Spleen (tissue), 11 donors: Measurements from ENCODE around the gene CYTH4. TPM values are rescaled to one million over a fixed set of nuclear protein-coding genes. Genes with fewer than 3 reads are reported as not detected.
A peak's percentile ranks its signal among the peaks of the same experiment; 100 is the strongest.

ENCODE experiments used
- DNase-seq: peaks from one replicate; pipeline ENCODE4 v3.0.0-alpha.2; 2020
- H3K27ac ChIP-seq, 8 donors: fragments of 200-600 bp; sonication (generic) in 7 of 8; 1 replicate in 4 of 8; 2 replicates in 4 of 8; pipeline versions ENCODE4 v1.5.0 to v1.8.0; 2016 to 2021; ENCODE audit warnings: inconsistent platforms in 4 of 8, mild to moderate bottlenecking in 4 of 8, moderate library complexity in 1 of 8
- H3K27me3 ChIP-seq, 7 donors: fragments of 200-600 bp; sonication (generic) in 6 of 7; replicated peaks in 1 of 7; 1 replicate in 4 of 7; 2 replicates in 3 of 7; pipeline versions ENCODE4 v1.5.0 to v1.8.0; 2016 to 2021; ENCODE audit warnings: inconsistent platforms in 3 of 7, mild to moderate bottlenecking in 1 of 7
- H3K36me3 ChIP-seq, 6 donors: fragments of 200-600 bp; sonication (generic) in 5 of 6; 1 replicate in 4 of 6; 2 replicates in 2 of 6; pipeline versions ENCODE4 v1.5.0 to v1.8.0; 2016 to 2021; ENCODE audit warnings: inconsistent platforms in 2 of 6
- H3K4me1 ChIP-seq, 6 donors: fragments of 200-600 bp; sonication (generic) in 5 of 6; 1 replicate in 3 of 6; 2 replicates in 3 of 6; pipeline versions ENCODE4 v1.5.0 to v1.8.0; 2016 to 2021; ENCODE audit warnings: inconsistent platforms in 3 of 6
- H3K4me3 ChIP-seq, 8 donors: fragments of 200-600 bp; sonication (generic) in 7 of 8; 1 replicate in 4 of 8; 2 replicates in 4 of 8; pipeline versions ENCODE4 v1.5.0 to v1.8.0; 2016 to 2021; ENCODE audit warnings: inconsistent platforms in 4 of 8, mild to moderate bottlenecking in 4 of 8, moderate library complexity in 2 of 8
- H3K9me3 ChIP-seq, 8 donors: fragments of 200-600 bp; sonication (generic) in 7 of 8; 1 replicate in 4 of 8; 2 replicates in 4 of 8; pipeline versions ENCODE4 v1.5.0 to v1.8.0; 2016 to 2021; ENCODE audit warnings: inconsistent platforms in 4 of 8
- CTCF ChIP-seq, 11 experiments: fragments of 200-600 bp in 7 of 11; fragments of 450-650 bp in 4 of 11; sonication (generic) in 4 of 11; IDR thresholded peaks in 8 of 11; conservative IDR thresholded peaks in 3 of 11; 1 replicate in 7 of 11; 2 replicates in 4 of 11; pipeline versions ENCODE4 v1.4.0 to v1.8.0; 2016 to 2021; ENCODE audit warnings: antibody characterized with exemption in 11 of 11, inconsistent platforms in 4 of 11, mild to moderate bottlenecking in 1 of 11
- POLR2A ChIP-seq, 3 donors: fragments of 450-650 bp; IDR thresholded peaks; one replicate each; pipeline ENCODE4 v1.5.1; 2017; ENCODE audit warnings: antibody characterized with exemption in 3 of 3, mild to moderate bottlenecking in 1 of 3
- POLR2AphosphoS5 ChIP-seq, 3 donors: sonication (generic); formaldehyde crosslinking; IDR thresholded peaks; one replicate each; pipeline ENCODE4 v1.5.1; 2017; ENCODE audit warnings: antibody characterized with exemption in 3 of 3
- WGBS, 5 donors: extraction: QIAGEN DNeasy Blood & Tissue Kit in 3 of 5; methylation state at CpG; one replicate each; pipeline versions ENCODE4 v1.1.5 to v1.1.7; 2013 to 2018; 5-methylcytosine and 5-hydroxymethylcytosine counted together
- intact Hi-C: fragments of 100-400 bp; cut with DNase I; formaldehyde crosslinking; loops from one replicate; pipeline ENCODE4 v1.15.0; 2023; ENCODE audit warnings: low total_unique reads
- polyA plus RNA-seq, 3 donors: library from polyadenylated mRNA; stranded (reverse); fragments of 200-250 nt; gene quantifications; one replicate each; pipeline ENCODE4 v1.2.1, GENCODE V29; 2013
- total RNA-seq, 7 donors: library from RNA; depleted of rRNA in 3 of 7; stranded (reverse); fragments of >200 nt in 3 of 7; fragmentation: NEBNext Ultra II Directional in 4 of 7; extraction: Animal tissue kit (Norgen Biotek cat#: 25700) in 4 of 7; gene quantifications; one replicate each; pipeline versions ENCODE4 v1.1.0 to v1.2.1, GENCODE V29; 2016 to 2021
- donor health status: healthy with polysubstance abuse.
- donor health status: DM: no; HTN: no; CAD: no; lungs with moderate emphysema.
- donor health status: DM: no; HTN: no; CAD: no.
- donor health status: Bipolar disorder and iron deficiency.
- donor health status: healthy.
- donor health status: DM: no; HTN: no; CAD: no.
- donor health status: DM: yes; HTN: yes; CAD: no.

CYTH4 gene
- total and polyA plus RNA-seq, 10 donors = 35.3 to 238 (median 104) TPM

DNA sequence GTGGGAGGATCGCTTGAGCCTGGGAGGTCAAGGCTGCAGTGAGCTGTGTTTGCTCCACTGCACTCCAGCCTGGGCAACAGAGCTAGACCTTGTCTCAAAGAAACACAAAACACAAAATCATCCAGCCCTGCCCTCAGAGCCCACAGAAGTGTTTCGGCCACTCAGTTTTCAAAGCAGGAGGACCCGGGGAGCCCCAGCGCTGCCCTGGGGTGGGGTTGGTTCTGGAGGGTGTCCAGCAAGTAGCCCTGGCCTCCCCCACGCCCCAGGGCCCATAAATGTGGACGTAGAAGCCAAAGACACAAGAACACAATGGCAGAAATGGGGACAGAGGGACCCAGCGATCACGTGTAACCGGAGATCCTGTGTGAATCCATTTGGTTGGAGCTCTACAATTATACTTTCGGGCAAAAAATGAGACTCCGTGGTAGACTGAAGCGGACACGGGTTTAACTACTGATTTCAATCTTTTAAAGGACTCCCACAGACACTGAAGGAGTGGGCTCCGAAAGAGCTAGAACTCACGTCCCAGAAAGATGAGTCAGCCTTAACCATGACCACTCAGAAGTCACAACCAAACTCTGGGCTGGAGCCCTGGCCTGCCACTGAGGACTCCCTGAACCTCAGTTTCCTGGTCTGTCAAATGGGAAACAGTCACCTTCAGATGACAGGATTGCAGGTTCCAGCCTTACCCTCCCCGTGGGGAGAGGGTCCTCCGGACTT is 9.0 kb upstream of the CYTH4 start:
- 59 to 77% (median 64%) methylated on average over 17 of the region's 17 CpGs for WGBS, 5 donors
- H3K27me3 ChIP-seq = no peaks in the 10 kb centered on the region
- H3K27ac ChIP-seq = peak overlapping the region in 2 of 8 donors; percentile 51 to 63
- H3K4me3 ChIP-seq = no peak overlapping the region
- no peaks in the 10 kb centered on the region for H3K9me3 ChIP-seq
- H3K4me1 ChIP-seq = peaks cover 0 to 88% (median 44%) of the 10 kb centered on the region in 6 donors
- intact Hi-C loops = loop anchor here (5.0 kb wide), 1 partner anchor 39 kb away; no protein-coding TSS in a partner anchor
- DNase-seq = peak; percentile 65
- TF ChIP-seq POLR2A (IDR thresholded peaks at IDR 0.05) (no peak), POLR2AphosphoS5 (IDR thresholded peaks at IDR 0.05) (no peak), CTCF (IDR thresholded peaks at IDR 0.05 in 8 of 11, conservative IDR thresholded peaks at IDR 0.05 in 3 of 11) (no peak)
- H3K36me3 ChIP-seq = no peaks in the 10 kb centered on the region

GRCh38 chr22:37273846-37274225 is 8.5 kb upstream of the CYTH4 start:
- peak; percentile 70 for DNase-seq
- Histone ChIP-seq H3K4me1 (peaks cover 0 to 89% (median 44%) of the 10 kb centered on the region in 6 donors), H3K9me3 (no peaks in the 10 kb centered on the region), H3K27ac (peak overlapping the region in 3 of 8 donors; percentile 51 to 71 (median 63)), H3K27me3 (no peaks in the 10 kb centered on the region), H3K4me3 (no peak overlapping the region), H3K36me3 (no peaks in the 10 kb centered on the region)
- intact Hi-C loops = loop anchor here (5.0 kb wide), 1 partner anchor 38 kb away; no protein-coding TSS in a partner anchor
- 67 to 83% (median 74%) methylated on average over 8 of the region's 8 CpGs for WGBS, 5 donors
- no peak for TF ChIP-seq POLR2AphosphoS5 (IDR thresholded peaks at IDR 0.05)
- TF ChIP-seq POLR2A (IDR thresholded peaks at IDR 0.05) = no peak
- no peak for TF ChIP-seq CTCF (IDR thresholded peaks at IDR 0.05 in 8 of 11, conservative IDR thresholded peaks at IDR 0.05 in 3 of 11)

DNA sequence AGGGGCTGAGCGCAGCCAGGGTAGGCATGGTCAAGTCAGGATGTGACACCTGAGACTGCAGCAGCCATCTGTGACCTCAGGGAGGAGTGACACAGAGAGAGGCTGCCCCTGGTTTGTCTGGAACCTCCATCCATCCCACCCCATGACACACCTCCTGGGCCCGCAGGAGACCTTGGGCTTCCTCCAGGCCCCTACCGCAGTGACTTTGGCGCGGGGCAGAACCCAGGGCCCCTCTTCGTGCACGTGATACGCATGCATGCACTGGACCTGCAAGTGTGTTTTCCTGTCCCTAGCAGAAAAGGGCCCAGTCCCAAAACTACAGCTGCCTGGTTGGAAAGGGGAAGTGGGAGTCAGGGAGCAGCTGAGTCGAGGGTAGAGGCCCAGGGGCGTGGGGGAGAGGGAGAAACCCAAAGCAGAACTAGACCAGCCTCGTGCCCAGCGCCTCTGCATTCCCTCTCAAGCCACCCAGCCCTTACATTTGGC is 7.9 kb upstream of the CYTH4 start:
- intact Hi-C loops = loop anchor here (5.0 kb wide), 1 partner anchor 38 kb away; no protein-coding TSS in a partner anchor
- Histone ChIP-seq H3K9me3 (no peaks in the 10 kb centered on the region), H3K4me1 (peaks cover 0 to 89% (median 46%) of the 10 kb centered on the region in 6 donors), H3K36me3 (no peaks in the 10 kb centered on the region), H3K27ac (peak overlapping the region in 6 of 8 donors; percentile 26 to 71 (median 48)), H3K4me3 (no peak overlapping the region), H3K27me3 (no peaks in the 10 kb centered on the region)
- 31 to 54% (median 48%) methylated on average over 7 to 12 of the region's 12 CpGs for WGBS, 5 donors
- peak; percentile 83 for DNase-seq
- TF ChIP-seq CTCF (IDR thresholded peaks at IDR 0.05 in 8 of 11, conservative IDR thresholded peaks at IDR 0.05 in 3 of 11) (no peak), POLR2AphosphoS5 (IDR thresholded peaks at IDR 0.05) (peak; percentile 32 to 66 (median 42)), POLR2A (IDR thresholded peaks at IDR 0.05) (no peak)

GRCh38 chr22:37275134-37275533 is 7.2 kb upstream of the CYTH4 start:
- no peak overlapping the region for H3K4me3 ChIP-seq
- H3K9me3 ChIP-seq = no peaks in the 10 kb centered on the region
- peak overlapping the region in 5 of 8 donors; percentile 26 to 71 (median 51) for H3K27ac ChIP-seq
- H3K4me1 ChIP-seq = peaks cover 0 to 89% (median 46%) of the 10 kb centered on the region in 6 donors
- no peaks in the 10 kb centered on the region for H3K36me3 ChIP-seq
- peak; percentile 46 for DNase-seq
- WGBS, 5 donors = 77 to 93% (median 90%) methylated on average over 11 of the region's 11 CpGs
- intact Hi-C loops = no loop called here
- TF ChIP-seq POLR2A (IDR thresholded peaks at IDR 0.05) = no peak
- TF ChIP-seq POLR2AphosphoS5 (IDR thresholded peaks at IDR 0.05) = no peak
- no peak for TF ChIP-seq CTCF (IDR thresholded peaks at IDR 0.05 in 8 of 11, conservative IDR thresholded peaks at IDR 0.05 in 3 of 11)
- no peaks in the 10 kb centered on the region for H3K27me3 ChIP-seq
